ENCODE measurements around the gene ELMO1.

GRCh38 chr7:37382546-37383088 lies 66.0 kb downstream of the ELMO1 start:
- no peak for TF ChIP-seq CTCF (optimal IDR thresholded peaks at IDR 0.05 in 1 of 3, IDR thresholded peaks at IDR 0.05 in 1 of 3, conservative IDR thresholded peaks at IDR 0.05 in 1 of 3; ENCODE audit: extremely low read depth in 1 of 3, insufficient read depth in 2 of 3, low read length in 3 of 3)
- no peak for TF ChIP-seq EZH2 (IDR thresholded peaks at IDR 0.05; ENCODE audit: low read length)

All from keratinocyte (primary cell).